ENCODE data around the gene TTLL8. TPM values are rescaled to one million over a fixed set of nuclear protein-coding genes. Genes with fewer than 3 reads are reported as not detected.

The TTLL8 gene
- polyA plus RNA-seq, 1 donor from 2014 or later = not detected

- no peaks in the 10 kb centered on the region for H3K36me3 Mint-ChIP-seq
- peaks cover 0 to 4% (median 3%) of the 10 kb centered on the region in 3 donors for H3K4me1 Mint-ChIP-seq
- H3K4me3 Mint-ChIP-seq = peak overlapping the region in 1 of 4 donors; percentile 51
- H3K9me3 Mint-ChIP-seq = peaks cover 0 to 2% (median 0%) of the 10 kb centered on the region in 3 donors
- peaks cover 16% of the 10 kb centered on the region for H3K27me3 Mint-ChIP-seq
- H3K27ac Mint-ChIP-seq = peak overlapping the region in 1 of 3 donors; percentile 40
Observed at GRCh38 chr22:50076646-50077535, 18.8 kb upstream of the TTLL8 start.

GRCh38 chr22:50074551-50075530 is 16.7 kb upstream of the TTLL8 start:
- Mint-ChIP-seq H3K36me3 (no peaks in the 10 kb centered on the region), H3K4me3 (no peak overlapping the region), H3K4me1 (peaks cover 0 to 4% (median 3%) of the 10 kb centered on the region in 3 donors), H3K27me3 (peaks cover 10% of the 10 kb centered on the region), H3K27ac (no peak overlapping the region), H3K9me3 (peaks cover 0 to 2% (median 0%) of the 10 kb centered on the region in 3 donors)

GRCh38 chr22:50074056-50074455 is 16.0 kb upstream of the TTLL8 start:
- Mint-ChIP-seq H3K27me3 (peaks cover 10% of the 10 kb centered on the region), H3K36me3 (no peaks in the 10 kb centered on the region), H3K9me3 (peaks cover 0 to 2% (median 0%) of the 10 kb centered on the region in 3 donors), H3K27ac (no peak overlapping the region), H3K4me1 (peaks cover 0 to 4% (median 4%) of the 10 kb centered on the region in 3 donors), H3K4me3 (no peak overlapping the region)

GRCh38 chr22:50072714-50073538 is 14.8 kb upstream of the TTLL8 start:
- H3K4me3 Mint-ChIP-seq = no peak overlapping the region
- H3K27ac Mint-ChIP-seq = no peak overlapping the region
- H3K9me3 Mint-ChIP-seq = peaks cover 0 to 2% (median 0%) of the 10 kb centered on the region in 3 donors
- peaks cover 0 to 4% (median 4%) of the 10 kb centered on the region in 3 donors for H3K4me1 Mint-ChIP-seq
- H3K27me3 Mint-ChIP-seq = peaks cover 6% of the 10 kb centered on the region
- H3K36me3 Mint-ChIP-seq = no peaks in the 10 kb centered on the region

DNA sequence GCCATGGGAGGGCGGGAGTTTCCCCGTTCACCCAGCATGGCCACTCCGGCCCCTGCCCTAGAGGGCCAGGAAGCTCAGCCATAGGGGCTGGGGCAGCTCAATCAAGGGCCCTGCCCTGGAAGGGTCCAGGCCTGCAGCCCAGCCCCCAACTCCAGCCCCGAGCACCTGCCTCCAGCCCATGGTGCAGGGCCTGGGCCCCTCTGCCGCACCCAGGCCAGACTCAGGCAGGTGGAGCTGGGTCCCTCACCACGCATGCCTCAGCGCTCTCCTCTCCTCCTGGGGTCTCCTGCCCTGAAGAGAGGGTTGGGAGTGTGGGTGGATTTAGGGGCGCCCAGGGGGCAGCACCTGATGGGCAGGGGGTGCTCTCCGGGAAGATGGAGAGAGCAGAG is 14.1 kb upstream of the TTLL8 start:
- H3K27me3 Mint-ChIP-seq = peaks cover 6% of the 10 kb centered on the region
- H3K36me3 Mint-ChIP-seq = no peaks in the 10 kb centered on the region
- H3K27ac Mint-ChIP-seq = no peak overlapping the region
- peaks cover 0 to 4% (median 4%) of the 10 kb centered on the region in 3 donors for H3K4me1 Mint-ChIP-seq
- H3K9me3 Mint-ChIP-seq = peaks cover 0 to 2% (median 0%) of the 10 kb centered on the region in 3 donors
- H3K4me3 Mint-ChIP-seq = no peak overlapping the region

GRCh38 chr22:50071432-50072166 is 13.5 kb upstream of the TTLL8 start:
- no peak overlapping the region for H3K27ac Mint-ChIP-seq
- H3K9me3 Mint-ChIP-seq = peaks cover 0 to 2% (median 0%) of the 10 kb centered on the region in 3 donors
- peaks cover 6% of the 10 kb centered on the region for H3K27me3 Mint-ChIP-seq
- H3K4me3 Mint-ChIP-seq = no peak overlapping the region
- peaks cover 0 to 4% (median 2%) of the 10 kb centered on the region in 3 donors for H3K4me1 Mint-ChIP-seq
- no peaks in the 10 kb centered on the region for H3K36me3 Mint-ChIP-seq

GRCh38 chr22:50070366-50070765 is 12.3 kb upstream of the TTLL8 start:
- H3K36me3 Mint-ChIP-seq = no peaks in the 10 kb centered on the region
- no peaks in the 10 kb centered on the region for H3K9me3 Mint-ChIP-seq
- H3K4me3 Mint-ChIP-seq = no peak overlapping the region
- peaks cover 5% of the 10 kb centered on the region for H3K27me3 Mint-ChIP-seq
- H3K27ac Mint-ChIP-seq = no peak overlapping the region
- peaks cover 0 to 1% (median 0%) of the 10 kb centered on the region in 3 donors for H3K4me1 Mint-ChIP-seq

- Mint-ChIP-seq H3K27ac (no peak overlapping the region), H3K36me3 (no peaks in the 10 kb centered on the region), H3K4me3 (no peak overlapping the region), H3K9me3 (no peaks in the 10 kb centered on the region), H3K4me1 (peaks cover 0 to 1% (median 0%) of the 10 kb centered on the region in 3 donors), H3K27me3 (peaks cover 9% of the 10 kb centered on the region)
Observed at GRCh38 chr22:50068096-50068495, 10.0 kb upstream of the TTLL8 start.

- H3K4me1 Mint-ChIP-seq = peaks cover 0 to 1% (median 0%) of the 10 kb centered on the region in 3 donors
- no peaks in the 10 kb centered on the region for H3K36me3 Mint-ChIP-seq
- H3K27me3 Mint-ChIP-seq = peaks cover 9% of the 10 kb centered on the region
- H3K4me3 Mint-ChIP-seq = no peak overlapping the region
- H3K27ac Mint-ChIP-seq = no peak overlapping the region
- no peaks in the 10 kb centered on the region for H3K9me3 Mint-ChIP-seq
Observed at GRCh38 chr22:50067244-50067643, 9.1 kb upstream of the TTLL8 start.

- Mint-ChIP-seq H3K9me3 (no peaks in the 10 kb centered on the region), H3K27ac (no peak overlapping the region), H3K27me3 (peaks cover 14% of the 10 kb centered on the region), H3K4me1 (no peaks in the 10 kb centered on the region), H3K4me3 (no peak overlapping the region), H3K36me3 (no peaks in the 10 kb centered on the region)
Observed at GRCh38 chr22:50064453-50064852, 6.4 kb upstream of the TTLL8 start.

DNA sequence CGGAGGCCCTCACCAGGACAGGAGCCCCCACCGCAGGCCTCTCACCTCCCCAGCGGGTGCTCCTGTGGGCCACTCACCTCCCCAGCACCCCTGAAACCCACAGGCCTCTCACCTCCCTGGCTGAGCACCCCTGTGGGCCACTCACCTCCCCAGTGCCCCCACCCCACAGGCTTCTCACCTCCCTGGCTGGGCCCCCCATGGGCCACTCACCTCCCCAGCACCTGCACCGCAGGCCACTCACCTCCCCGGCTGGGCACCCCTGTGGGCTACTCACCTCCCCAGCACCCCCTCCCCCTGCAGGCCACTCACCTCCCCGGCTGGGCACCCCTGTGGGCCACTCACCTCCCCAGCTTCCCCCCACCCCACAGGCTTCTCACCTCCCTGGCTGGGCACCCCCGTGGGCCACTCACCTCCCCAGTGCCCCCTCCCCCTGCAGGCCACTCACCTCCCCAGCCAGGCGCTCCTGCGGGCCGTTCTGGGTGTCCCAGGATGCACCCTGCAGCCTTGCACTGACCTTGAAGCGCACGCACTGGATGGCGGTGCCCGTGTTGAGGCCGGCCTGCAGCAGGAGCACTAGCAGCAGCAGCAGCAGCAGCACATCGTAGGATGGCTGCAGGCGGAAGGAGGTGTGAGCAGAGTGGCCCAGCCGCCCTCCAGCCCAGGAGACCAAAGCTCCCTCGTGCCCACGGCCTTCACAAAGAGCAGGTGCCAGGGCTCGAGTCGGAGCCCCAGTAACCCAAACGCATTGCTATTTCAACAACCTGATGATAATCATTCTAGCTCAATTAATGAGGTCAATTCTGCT is 5.7 kb upstream of the TTLL8 start:
- Mint-ChIP-seq H3K27me3 (peaks cover 15% of the 10 kb centered on the region), H3K9me3 (no peaks in the 10 kb centered on the region), H3K4me3 (no peak overlapping the region), H3K4me1 (peaks cover 0 to 2% (median 0%) of the 10 kb centered on the region in 3 donors), H3K36me3 (no peaks in the 10 kb centered on the region), H3K27ac (no peak overlapping the region)

DNA sequence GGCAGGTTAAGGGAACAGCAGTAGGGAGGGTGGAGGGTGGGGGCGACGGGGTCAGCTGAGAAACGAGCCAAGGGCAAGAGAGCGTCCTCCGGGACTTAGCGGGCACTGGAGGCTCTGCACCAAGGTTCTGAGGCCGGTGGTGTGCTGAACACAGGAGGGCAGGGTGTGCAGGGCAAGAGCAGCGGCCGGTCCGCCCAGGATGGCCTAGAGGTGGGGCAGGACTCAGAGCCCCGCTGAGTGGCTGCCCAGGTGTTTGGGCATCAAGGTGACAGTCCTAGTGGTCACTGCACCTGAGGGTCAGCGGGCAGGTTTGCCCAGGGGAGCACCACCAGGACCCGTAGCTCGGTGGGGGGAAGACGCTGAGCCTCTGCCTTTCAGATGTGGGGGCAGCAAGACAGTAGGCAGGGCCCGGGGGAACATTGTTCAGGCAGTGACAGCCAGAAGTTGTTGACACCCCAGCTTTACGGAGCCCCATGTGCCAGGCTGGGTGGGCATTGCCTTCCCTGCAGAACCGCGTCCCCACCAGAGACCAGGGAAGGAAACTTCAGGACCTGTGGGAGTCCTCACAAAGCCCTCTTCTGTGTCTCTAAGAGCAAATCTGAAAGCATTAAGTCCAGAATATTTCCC is 4.5 kb upstream of the TTLL8 start:
- H3K27ac Mint-ChIP-seq = no peak overlapping the region
- H3K4me1 Mint-ChIP-seq = peaks cover 0 to 2% (median 0%) of the 10 kb centered on the region in 3 donors
- H3K36me3 Mint-ChIP-seq = no peaks in the 10 kb centered on the region
- peak overlapping the region in 1 of 4 donors; percentile 47 for H3K4me3 Mint-ChIP-seq
- H3K9me3 Mint-ChIP-seq = no peaks in the 10 kb centered on the region
- H3K27me3 Mint-ChIP-seq = peaks cover 16% of the 10 kb centered on the region

All from IgD-negative memory B cell (primary cell).